Skeletal muscle cell (primary cell): ENCODE results near the gene NCLN.
"Not testable (repeated sequence)": the region's sequence is repeated elsewhere in the genome, so short reads cannot be mapped to it uniquely, and the experiment has no call there.

Experiments used
- DNase-seq: peaks from one replicate; pipeline ENCODE4 v3.0.0-alpha.2; 2010; ENCODE audit warnings: low read depth
- H3K4me3 ChIP-seq: 2 replicates; pipeline ENCODE4 v1.5.1; 2011; ENCODE audit warnings: low read depth, mild to moderate bottlenecking, control low read depth, low read length, moderate library complexity

The NCLN gene

DNA sequence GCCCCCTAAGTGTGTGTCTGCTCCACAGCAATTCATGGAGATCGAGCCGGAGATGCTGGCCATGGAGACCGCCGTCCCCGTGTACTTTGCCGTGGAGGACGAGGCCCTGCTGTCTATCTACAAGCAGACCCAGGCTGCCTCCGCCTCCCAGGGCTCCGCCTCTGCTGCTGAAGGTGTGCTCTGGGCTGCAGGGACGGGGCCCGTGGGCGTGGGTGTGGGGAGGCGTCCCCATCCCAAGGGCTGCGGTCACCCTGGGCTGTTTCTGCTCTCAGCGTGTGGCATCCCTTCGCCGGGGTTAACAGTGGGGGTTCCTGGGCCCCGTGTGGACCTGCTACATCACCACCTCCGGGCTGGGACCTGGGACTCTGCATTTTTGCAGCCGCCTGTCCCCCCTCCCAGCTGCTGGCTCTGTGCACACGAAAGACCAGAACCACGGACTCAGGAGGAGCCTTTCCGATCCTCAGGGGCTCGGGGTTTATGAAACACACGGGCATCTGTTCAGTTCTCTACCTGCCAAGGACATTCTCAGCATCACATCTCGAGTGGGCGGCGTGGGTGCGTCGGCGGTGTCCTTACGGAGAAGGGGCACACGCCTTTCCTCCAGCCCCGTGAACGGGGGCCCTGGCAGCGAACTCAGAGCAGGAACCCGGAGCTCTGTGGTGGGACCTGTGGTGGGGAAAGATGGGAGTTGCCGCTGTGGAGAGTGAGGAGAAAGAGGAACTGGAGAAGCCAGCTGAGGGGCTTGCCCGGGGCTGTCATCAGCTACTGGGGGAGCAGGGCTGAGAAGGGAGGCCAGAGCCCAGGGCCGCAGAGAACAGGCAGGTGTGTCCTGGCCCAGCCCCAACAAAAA is 7.8 kb downstream of the NCLN start:
- H3K4me3 ChIP-seq = no peak overlapping the region
- no peak for DNase-seq

- no peak overlapping the region for H3K4me3 ChIP-seq
- no peak for DNase-seq
Measured at GRCh38 chr19:3194106-3195087, 8.7 kb downstream of the NCLN start.

DNA sequence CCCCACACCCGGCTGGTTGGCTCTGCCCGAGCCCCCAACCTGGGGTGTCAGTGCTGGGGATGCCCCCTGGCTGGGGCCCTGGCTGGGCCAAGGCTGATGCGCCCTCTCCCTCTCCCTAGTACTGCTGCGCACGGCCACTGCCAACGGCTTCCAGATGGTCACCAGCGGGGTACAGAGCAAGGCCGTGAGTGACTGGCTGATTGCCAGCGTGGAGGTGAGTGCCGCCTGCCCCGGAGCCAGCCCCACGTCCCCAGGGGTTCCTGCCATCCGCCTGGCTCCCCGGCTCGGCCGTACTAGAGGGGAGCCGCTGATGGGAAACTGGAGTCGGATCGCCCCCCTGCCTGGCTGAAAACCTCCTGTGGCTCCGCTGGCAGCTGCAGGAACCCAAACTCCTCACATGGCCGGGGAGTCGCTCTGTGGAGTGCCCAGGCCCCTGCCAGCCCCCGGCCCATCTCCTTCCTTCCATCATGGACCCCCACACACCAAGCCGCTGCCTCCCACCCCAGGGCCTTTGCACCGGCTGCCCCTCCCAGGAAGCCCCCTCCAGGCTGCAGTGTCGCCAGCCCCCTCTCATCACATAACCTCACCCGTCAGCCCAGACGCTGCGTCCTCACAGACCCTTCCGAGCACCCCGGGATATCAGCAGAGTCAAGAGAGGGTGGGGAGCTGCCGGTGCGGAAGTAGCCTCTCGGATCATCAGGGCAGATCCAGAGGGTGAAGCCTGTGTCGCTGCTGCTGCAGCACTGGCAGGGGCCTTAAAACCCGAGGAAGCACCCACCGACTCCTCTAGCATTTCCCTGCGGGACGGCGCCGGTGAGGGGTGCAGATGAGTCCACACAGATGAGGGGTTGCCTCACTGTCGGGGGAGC is 10.6 kb downstream of the NCLN start:
- DNase-seq = no peak
- no peak overlapping the region for H3K4me3 ChIP-seq

- DNase-seq = no peak
Measured at GRCh38 chr19:3196933-3197205, 11.1 kb downstream of the NCLN start.

DNA sequence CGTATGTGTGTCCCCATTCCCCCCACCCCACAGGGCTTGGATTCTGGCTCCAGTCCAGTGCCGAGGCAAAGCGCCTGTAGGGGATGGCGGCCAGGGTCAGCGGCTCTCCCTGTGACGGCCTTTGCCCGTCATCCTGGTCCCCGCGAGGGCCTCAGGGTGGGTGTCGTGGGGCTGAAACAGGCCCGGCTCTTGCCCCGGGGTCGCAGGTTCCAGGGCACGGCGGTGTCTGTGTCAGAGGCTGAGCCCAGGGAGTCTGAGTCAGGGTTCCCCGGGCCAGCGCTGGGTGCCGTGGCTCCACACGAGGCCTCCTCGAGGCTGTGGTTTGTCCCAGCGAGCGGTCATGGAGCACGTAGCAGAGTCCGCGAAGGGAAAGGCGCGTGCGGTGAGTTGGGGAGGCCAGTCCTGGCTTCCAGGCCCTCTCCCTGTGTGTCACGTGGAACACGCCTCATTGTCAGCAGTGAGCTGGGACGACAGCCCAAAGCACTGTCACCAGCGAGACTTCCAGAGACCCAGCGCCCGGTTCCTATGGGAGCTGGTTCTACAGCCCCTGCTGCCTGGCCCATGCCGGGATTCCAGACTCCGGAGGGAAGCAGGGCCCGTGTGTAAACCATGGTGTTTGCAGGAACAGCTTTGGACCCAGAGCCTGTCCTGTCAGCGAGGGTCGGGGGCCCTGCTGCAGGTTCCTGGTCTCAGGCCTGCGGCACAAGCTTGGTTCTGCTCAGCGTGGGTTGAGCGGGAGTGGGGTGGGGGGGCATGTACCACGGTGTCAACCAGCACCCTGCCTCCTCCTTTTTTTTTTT is 13.4 kb downstream of the NCLN start:
- DNase-seq = no peak
- H3K4me3 ChIP-seq = no peak overlapping the region

More at GRCh38 chr19:3196933-3197205, 11.1 kb downstream of the NCLN start:
- no peak overlapping the region for H3K4me3 ChIP-seq

DNA sequence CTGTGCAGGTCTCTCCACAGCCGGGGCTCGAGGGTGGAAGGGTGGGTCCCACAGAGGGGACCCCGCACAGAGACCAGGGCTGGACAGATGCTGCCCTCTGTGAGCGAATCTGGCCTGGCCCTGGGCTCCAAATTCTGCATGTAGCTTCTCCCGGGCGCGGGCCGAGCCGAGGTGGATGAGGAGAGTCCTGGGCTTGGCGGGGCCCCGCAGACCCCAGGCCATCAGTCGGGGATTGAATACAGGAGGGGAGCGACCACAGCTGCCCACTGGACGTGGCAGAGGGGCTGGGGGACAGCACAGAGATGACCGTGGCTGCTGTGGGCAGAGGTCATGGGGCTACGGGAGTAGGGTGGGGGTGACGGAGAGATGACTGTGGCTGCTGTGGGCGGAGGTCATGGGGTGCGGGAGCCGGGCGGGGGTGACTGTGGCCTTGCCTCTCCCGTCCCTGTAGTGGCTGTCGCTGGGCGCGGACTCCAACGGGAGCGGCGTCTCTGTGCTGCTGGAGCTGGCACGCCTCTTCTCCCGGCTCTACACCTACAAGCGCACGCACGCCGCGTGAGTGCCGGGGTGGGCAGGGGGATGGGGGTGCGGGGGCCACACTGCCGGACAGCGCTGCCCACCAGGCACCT is 15.5 kb downstream of the NCLN start:
- no peak for DNase-seq
- no peak overlapping the region for H3K4me3 ChIP-seq

GRCh38 chr19:3201911-3202310 is 16.2 kb downstream of the NCLN start:
- DNase-seq = no peak
- H3K4me3 ChIP-seq = no peak overlapping the region

- no peak overlapping the region for H3K4me3 ChIP-seq
- no peak for DNase-seq
Measured at GRCh38 chr19:3202346-3202745, 16.6 kb downstream of the NCLN start.

DNA sequence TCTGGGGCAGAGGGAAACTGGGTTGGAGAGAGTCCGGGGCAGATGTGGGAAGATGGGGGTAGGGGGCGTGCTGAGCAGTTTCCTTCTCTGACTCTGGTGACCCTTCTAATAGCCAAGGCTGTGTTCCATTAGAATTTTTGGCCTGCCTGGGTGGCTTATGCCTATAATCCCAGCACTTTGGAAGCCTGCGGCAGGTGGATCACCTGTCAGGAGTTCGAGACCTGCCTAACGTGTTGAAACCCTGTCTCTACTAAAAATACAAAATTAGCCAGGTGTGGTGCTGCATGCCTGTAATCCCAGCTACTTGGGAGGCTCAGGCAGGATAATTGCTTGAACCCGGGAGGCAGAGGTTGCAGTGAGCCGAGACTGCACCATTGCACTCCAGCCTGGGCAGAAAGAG is 17.2 kb downstream of the NCLN start:
- not testable (repeated sequence) for DNase-seq, H3K4me3 ChIP-seq

- H3K4me3 ChIP-seq = no peak overlapping the region
- DNase-seq = no peak
Measured at GRCh38 chr19:3203805-3204645, 18.3 kb downstream of the NCLN start.

DNA sequence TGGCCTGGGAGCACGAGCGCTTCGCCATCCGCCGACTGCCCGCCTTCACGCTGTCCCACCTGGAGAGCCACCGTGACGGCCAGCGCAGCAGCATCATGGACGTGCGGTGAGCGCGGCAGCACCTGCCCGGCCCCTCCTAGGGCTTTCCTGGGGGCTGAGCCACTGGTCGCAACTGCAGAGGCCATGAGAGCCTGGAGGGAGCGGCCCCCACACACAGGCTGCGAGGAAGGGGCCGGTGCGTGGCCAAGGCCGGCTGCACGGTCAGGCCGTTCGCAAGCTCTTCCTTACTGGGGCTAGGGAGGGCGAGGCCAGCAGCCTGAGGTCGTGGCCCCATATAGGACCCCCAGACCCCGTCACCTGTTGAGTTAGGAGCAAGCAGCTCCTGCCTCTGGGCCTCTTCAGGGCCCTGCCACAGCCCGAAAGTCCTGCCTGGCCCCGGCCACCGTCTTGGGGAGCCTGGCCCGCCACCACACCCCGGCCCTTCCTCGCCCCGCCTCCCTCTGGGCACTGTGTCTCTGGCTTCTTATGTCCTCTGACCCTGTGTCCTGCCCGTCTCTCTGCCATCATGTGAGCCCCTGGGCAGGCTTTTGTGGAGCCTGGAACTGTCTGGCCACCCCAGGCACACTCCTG is 19.0 kb downstream of the NCLN start:
- no peak overlapping the region for H3K4me3 ChIP-seq
- no peak for DNase-seq

GRCh38 chr19:3206216-3206953 is 20.7 kb downstream of the NCLN start:
- H3K4me3 ChIP-seq = no peak overlapping the region
- no peak for DNase-seq

- DNase-seq = no peak
- H3K4me3 ChIP-seq = no peak overlapping the region
Measured at GRCh38 chr19:3207461-3208242, 21.9 kb downstream of the NCLN start.

- no peak overlapping the region for H3K4me3 ChIP-seq
Measured at GRCh38 chr19:3208317-3209207, 22.8 kb downstream of the NCLN start.

More at GRCh38 chr19:3208317-3209207, 22.8 kb downstream of the NCLN start:
- no peak for DNase-seq
